Lung (tissue), 12 donors: ENCODE results near the gene DYRK1A. TPM values are rescaled to one million over a fixed set of nuclear protein-coding genes. Genes with fewer than 3 reads are reported as not detected.

Experiments
- ATAC-seq: fragments of 200-7000 bp; cut with Tn5 transposase; one replicate; pipeline ENCODE4 v1.9.1; 2020; ENCODE audit warnings: moderate number of reproducible peaks; ENCODE audit not compliant: insufficient read depth, low FRiP score
- DNase-seq, 3 donors: peaks; one replicate each; pipeline ENCODE4 v3.0.0-alpha.2; 2013 to 2017
- H3K27ac ChIP-seq, 2 donors: one replicate each; pipeline ENCODE4 v1.5.1; 2013; ENCODE audit warnings: mild to moderate bottlenecking in 2 of 2, moderate library complexity in 2 of 2, control low read depth in 1 of 2, inconsistent platforms in 1 of 2, low read depth in 1 of 2, low read length in 1 of 2
- H3K27me3 ChIP-seq, 3 donors: one replicate each; pipeline ENCODE4 v1.5.1; 2013; ENCODE audit warnings: low read length in 2 of 3; ENCODE audit not compliant: control insufficient read depth in 3 of 3, insufficient read depth in 3 of 3
- H3K36me3 ChIP-seq, 4 donors: one replicate each; pipeline ENCODE4 v1.5.1; 2013; ENCODE audit warnings: low read length in 4 of 4, mild to moderate bottlenecking in 1 of 4, moderate library complexity in 1 of 4; ENCODE audit not compliant: control insufficient read depth in 4 of 4, insufficient read depth in 4 of 4
- H3K4me1 ChIP-seq, 5 donors: one replicate each; pipeline ENCODE4 v1.5.1; 2013; ENCODE audit warnings: low read length in 5 of 5, mild to moderate bottlenecking in 2 of 5, moderate library complexity in 1 of 5; ENCODE audit not compliant: control insufficient read depth in 5 of 5, insufficient read depth in 5 of 5
- H3K4me3 ChIP-seq: one replicate; pipeline ENCODE4 v1.5.1; 2013; ENCODE audit warnings: mild to moderate bottlenecking, control low read depth, moderate library complexity
- H3K9ac ChIP-seq, 2 donors: one replicate each; pipeline ENCODE4 v1.5.1; 2013; ENCODE audit warnings: low read length in 2 of 2, control low read depth in 1 of 2; ENCODE audit not compliant: insufficient read depth in 1 of 2
- H3K9me3 ChIP-seq, 4 donors: one replicate each; pipeline ENCODE4 v1.5.1; 2013; ENCODE audit warnings: low read length in 3 of 4, mild to moderate bottlenecking in 1 of 4, moderate library complexity in 1 of 4; ENCODE audit not compliant: control insufficient read depth in 4 of 4, insufficient read depth in 3 of 4
- WGBS, 2 donors: extraction: QIAGEN DNeasy Blood & Tissue Kit; methylation state at CpG; one replicate each; pipeline ENCODE4 v1.1.7; 2013; 5-methylcytosine and 5-hydroxymethylcytosine counted together
- polyA plus RNA-seq, 2 donors: library from polyadenylated mRNA; stranded (reverse); fragments of 200-250 nt; gene quantifications; one replicate each; pipeline ENCODE4 v1.2.1, GENCODE V29; 2013
- total RNA-seq, 2 donors: library from RNA; depleted of rRNA in 1 of 2; stranded (reverse); fragments of >200 nt in 1 of 2; gene quantifications; one replicate each; pipeline ENCODE4 v1.2.1, GENCODE V29; 2014 to 2021
- TF ChIP-seq, protein P1 (sequence below): IDR thresholded peaks from 2 replicates; pipeline ENCODE4 v1.5.1; 2012; ENCODE audit warnings: mild to moderate bottlenecking; ENCODE audit errors: control extremely low read depth, extremely low read depth
- donor health status: control.
- donor health status: control.
- donor health status: Bipolar disorder and iron deficiency.
- donor health status: healthy.
- donor health status: DM: yes; HTN: yes; CAD: no.

The DYRK1A gene
- total and polyA plus RNA-seq, 4 donors: 22.1 to 149 (median 43.3) TPM

DNA sequence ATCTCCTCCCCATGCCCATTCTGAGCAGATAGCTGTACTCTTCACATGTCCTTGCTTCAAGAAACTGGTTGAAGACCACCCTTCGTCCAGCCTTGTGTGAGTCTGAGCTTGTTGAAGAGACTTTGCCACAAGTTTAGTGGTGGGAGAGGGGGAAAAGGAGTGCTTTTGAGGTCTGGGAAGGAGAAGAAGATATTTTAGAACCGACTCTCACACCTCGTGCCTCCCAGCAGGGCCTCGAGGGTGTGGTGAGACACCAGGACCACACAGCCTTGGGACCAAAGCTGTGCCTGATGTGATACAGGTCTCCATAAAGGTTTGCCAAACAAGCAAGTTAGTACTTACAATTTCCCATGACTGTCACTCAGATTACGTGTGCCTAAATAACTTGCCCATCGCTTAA, 201.8 kb downstream of the DYRK1A start:
- no peak overlapping the region for H3K4me3 ChIP-seq
- peaks cover 0 to 9% (median 2%) of the 10 kb centered on the region in 5 donors for H3K4me1 ChIP-seq
- no peak for DNase-seq
- no peak overlapping the region for H3K9ac ChIP-seq
- H3K27me3 ChIP-seq: no peaks in the 10 kb centered on the region
- TF ChIP-seq, protein P1, sequence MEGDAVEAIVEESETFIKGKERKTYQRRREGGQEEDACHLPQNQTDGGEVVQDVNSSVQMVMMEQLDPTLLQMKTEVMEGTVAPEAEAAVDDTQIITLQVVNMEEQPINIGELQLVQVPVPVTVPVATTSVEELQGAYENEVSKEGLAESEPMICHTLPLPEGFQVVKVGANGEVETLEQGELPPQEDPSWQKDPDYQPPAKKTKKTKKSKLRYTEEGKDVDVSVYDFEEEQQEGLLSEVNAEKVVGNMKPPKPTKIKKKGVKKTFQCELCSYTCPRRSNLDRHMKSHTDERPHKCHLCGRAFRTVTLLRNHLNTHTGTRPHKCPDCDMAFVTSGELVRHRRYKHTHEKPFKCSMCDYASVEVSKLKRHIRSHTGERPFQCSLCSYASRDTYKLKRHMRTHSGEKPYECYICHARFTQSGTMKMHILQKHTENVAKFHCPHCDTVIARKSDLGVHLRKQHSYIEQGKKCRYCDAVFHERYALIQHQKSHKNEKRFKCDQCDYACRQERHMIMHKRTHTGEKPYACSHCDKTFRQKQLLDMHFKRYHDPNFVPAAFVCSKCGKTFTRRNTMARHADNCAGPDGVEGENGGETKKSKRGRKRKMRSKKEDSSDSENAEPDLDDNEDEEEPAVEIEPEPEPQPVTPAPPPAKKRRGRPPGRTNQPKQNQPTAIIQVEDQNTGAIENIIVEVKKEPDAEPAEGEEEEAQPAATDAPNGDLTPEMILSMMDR: no peak
- 82 to 86% methylated on average over 6 of the region's 6 CpGs for WGBS, 2 donors
- no peak for ATAC-seq
- no peaks in the 10 kb centered on the region for H3K36me3 ChIP-seq
- no peaks in the 10 kb centered on the region for H3K9me3 ChIP-seq
- no peak overlapping the region for H3K27ac ChIP-seq

DNA sequence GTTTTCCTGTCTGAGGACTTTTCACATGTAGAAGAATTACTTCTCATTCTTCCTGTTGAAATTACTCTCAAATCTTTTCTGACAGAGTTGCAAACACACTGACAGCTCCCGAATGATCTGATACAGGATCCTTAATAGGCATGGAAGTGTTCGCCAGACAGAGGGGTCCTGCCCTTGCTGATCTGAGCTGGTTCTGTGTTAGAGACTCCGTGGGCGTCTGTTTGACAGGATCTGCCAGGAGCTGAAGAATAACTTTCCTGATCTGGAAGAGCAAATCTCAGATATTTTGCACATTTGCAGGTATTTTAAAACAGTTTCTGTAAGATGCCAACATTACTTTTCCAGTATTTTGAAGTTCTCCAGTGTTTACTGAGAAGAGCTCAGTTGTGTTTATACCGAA, 202.3 kb downstream of the DYRK1A start:
- H3K36me3 ChIP-seq: no peaks in the 10 kb centered on the region
- no peak overlapping the region for H3K27ac ChIP-seq
- no peaks in the 10 kb centered on the region for H3K9me3 ChIP-seq
- H3K9ac ChIP-seq: no peak overlapping the region
- ATAC-seq: no peak
- no peak overlapping the region for H3K4me3 ChIP-seq
- TF ChIP-seq, protein P1: no peak
- H3K4me1 ChIP-seq: peaks cover 0 to 7% (median 2%) of the 10 kb centered on the region in 5 donors
- 70% methylated on average over 5 of the region's 5 CpGs for WGBS, 2 donors
- no peaks in the 10 kb centered on the region for H3K27me3 ChIP-seq
- DNase-seq: no peak

DNA sequence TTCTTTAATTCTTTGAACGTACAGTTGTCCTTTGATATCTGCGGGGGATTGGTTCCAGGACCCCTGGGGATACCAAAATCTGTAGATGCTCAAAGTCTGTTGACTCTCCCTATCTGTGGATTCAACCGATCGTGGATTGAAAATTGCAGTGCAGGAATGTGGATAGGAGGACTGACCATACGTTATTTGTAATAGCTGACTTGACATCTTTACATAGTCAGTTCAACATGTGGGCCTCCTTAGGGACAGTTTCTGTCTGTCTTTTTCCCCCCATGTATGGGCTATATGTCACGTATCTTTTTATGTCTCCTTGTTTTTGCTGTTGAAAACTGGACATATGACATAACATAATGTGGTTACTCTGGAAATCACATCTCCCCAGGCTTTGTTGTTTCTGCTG, 204.9 kb downstream of the DYRK1A start:
- TF ChIP-seq, protein P1: no peak
- H3K4me1 ChIP-seq: no peaks in the 10 kb centered on the region
- DNase-seq: no peak
- no peak overlapping the region for H3K27ac ChIP-seq
- 84 to 89% methylated on average over 6 of the region's 6 CpGs for WGBS, 2 donors
- no peak for ATAC-seq
- H3K4me3 ChIP-seq: no peak overlapping the region
- H3K9ac ChIP-seq: no peak overlapping the region
- H3K9me3 ChIP-seq: no peaks in the 10 kb centered on the region
- H3K36me3 ChIP-seq: no peaks in the 10 kb centered on the region
- no peaks in the 10 kb centered on the region for H3K27me3 ChIP-seq

DNA sequence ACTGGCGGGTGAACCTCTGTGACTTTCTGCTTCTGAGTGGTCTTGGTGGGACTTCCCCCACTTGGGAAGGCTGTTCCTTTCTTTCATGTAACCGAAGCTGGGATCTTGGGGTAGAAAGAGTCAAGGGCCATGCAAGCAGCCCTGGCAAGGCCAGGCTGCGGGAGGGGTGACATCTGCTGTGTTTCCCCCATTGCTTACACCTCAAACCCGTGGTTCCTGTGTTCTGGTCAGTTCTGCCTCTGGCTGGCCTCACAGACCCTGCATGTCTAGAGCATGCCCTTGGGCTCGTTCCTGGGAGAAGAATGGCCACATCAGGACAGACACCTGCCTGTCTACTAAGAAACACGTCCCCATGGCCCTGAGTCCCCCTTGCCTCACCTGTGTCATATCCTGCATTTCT, 207.7 kb downstream of the DYRK1A start:
- WGBS, 2 donors: 93% methylated on average over 6 of the region's 6 CpGs
- H3K9ac ChIP-seq: no peak overlapping the region
- H3K4me3 ChIP-seq: no peak overlapping the region
- H3K9me3 ChIP-seq: peaks cover 0 to 9% (median 4%) of the 10 kb centered on the region in 4 donors
- ATAC-seq: no peak
- no peaks in the 10 kb centered on the region for H3K36me3 ChIP-seq
- DNase-seq: no peak
- no peaks in the 10 kb centered on the region for H3K27me3 ChIP-seq
- no peak overlapping the region for H3K27ac ChIP-seq
- no peaks in the 10 kb centered on the region for H3K4me1 ChIP-seq
- TF ChIP-seq, protein P1: no peak
